Ecto neural progenitor cell (in vitro differentiated cells): Measurements from ENCODE around the gene TASOR2.

Source experiments
- DNase-seq: peaks from one replicate; pipeline ENCODE4 v3.0.0-alpha.2; 2018; ENCODE audit warnings: low spot score

TASOR2 gene

GRCh38 chr10:5684318-5684970 lies at the start of gene TASOR2:
Gene TASOR2 (plus strand): TSS chr10:5684838. CDS start chr10:5720643, 35,805 bp downstream.
- DNase-seq, result peak; percentile 98

- DNase-seq, result no peak
Measured at GRCh38 chr10:5634918-5635317, 49.7 kb upstream of the TASOR2 start.

- no peak for DNase-seq
Measured at GRCh38 chr10:5638494-5638893, 46.1 kb upstream of the TASOR2 start.

GRCh38 chr10:5639066-5639465 lies 45.6 kb upstream of the TASOR2 start:
- DNase-seq, result no peak

GRCh38 chr10:5640036-5640435 lies 44.6 kb upstream of the TASOR2 start:
- no peak for DNase-seq

DNA sequence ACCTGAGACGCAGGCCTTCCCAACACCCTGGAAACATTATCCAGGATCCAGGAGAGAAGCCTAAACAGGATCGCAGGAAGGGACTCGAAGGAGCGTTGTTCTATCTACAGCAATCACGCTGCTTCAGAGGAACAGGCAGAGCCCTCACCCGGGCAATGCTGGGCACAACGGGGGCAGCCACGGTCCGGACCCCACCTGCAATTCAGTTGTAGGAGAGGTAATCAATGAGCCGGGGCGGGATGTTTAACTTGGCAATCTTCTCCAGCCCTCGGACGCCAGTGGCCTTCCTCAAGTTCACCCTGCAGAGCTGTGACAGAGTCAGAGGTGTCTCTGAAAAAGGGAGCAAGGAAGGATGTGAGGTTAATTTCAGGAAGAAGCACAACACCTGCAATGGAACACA lies 44.1 kb upstream of the TASOR2 start:
- no peak for DNase-seq

DNA sequence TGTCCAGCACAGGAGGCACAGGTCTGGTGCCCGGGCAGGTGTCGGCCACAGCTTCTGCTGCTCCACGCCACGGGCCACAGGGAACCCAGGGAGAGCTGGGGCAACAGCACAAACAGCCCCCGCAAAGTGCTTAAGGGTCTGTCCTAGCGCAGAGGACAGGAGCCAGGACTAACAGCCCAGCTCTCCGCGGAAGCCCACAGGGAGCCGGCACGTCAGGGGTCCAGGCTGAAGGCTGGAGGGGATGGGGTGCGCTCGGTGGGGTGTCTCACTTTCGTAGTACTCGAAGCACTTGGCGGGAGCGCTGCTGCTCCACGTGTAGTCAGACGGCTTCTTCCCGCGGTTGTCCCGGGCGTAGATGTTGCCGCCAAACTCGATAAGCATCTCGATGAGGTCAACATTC lies 43.1 kb upstream of the TASOR2 start:
- DNase-seq, result no peak

- DNase-seq, result no peak
Measured at GRCh38 chr10:5643346-5644067, 41.1 kb upstream of the TASOR2 start.

DNA sequence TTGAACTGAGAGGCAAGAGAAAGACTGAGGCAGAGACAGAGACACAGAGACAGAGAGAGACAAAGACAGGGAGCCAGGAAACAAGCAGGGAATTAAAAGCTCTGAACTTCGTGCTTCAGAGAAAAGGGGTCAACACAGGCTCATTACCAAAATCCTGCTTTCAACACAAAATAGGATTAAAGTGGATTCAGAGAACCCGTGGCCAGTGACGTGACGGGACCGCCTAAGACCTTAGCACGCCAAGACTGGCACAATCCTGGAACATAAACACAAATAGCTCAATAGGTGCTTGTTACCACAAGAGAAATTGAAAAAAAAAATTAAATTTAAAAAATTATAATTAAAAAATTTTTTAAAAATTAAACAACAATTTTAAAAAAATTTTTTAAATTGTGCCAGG lies 39.7 kb upstream of the TASOR2 start:
- DNase-seq, result no peak

DNA sequence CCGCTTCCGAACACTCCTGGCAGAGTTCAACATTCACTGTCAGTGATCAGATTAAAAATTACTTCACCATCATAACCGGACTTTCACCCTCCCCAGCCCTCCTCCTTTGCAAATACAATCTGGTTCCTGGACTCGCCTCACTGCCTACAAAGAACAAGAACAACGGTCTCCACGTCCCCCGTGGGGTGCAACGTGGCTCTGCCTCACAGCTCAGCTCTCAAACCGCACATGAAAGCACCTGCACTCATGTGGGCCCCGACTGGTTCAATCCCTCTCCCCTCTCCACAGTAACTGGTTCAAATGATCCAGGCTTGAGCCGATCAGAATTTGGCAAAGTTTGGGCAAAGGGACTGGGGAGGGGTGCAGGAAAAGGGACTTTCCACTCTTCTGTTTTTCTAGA lies 39.3 kb upstream of the TASOR2 start:
- no peak for DNase-seq

GRCh38 chr10:5645944-5646617 lies 38.6 kb upstream of the TASOR2 start:
- DNase-seq, result no peak

GRCh38 chr10:5647507-5648240 lies 37.0 kb upstream of the TASOR2 start:
- no peak for DNase-seq

- no peak for DNase-seq
Measured at GRCh38 chr10:5648494-5649457, 35.9 kb upstream of the TASOR2 start.

- no peak for DNase-seq
Measured at GRCh38 chr10:5649746-5650145, 34.9 kb upstream of the TASOR2 start.

DNA sequence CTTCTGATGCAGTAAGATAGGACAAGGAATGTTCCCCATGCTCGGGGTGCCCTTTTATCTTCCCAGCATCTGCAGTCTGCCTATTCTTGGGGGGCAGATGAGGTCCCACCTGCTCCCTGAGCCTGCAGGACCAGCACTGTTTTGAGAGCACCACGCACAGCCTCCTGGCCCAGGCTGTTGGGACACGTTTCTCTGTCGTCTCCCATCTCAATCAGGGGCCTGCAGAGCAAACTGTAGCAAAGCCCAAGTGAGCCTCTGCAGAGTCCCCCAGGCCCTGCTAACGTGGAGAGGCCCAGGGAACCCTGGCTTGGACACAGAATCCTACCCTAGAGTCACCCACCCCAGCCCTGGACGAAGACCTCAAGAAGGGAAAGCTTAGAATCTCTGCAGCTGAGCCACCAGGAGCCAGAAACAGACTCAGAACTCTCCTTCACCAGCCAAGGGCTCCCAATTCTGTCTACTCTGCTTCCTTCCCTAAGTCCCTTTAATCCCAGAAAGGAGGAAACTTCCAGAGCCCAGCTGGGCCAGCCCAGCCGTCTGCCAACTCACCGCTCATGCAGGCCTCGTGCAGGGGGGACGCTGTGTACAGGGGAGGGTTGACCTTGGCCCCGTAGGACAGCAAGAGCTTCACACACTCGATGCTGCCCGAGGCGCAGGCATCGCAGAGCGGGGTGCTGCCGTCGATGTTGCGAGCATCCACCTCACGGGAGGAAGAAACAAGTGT lies 33.8 kb upstream of the TASOR2 start:
- no peak for DNase-seq

- DNase-seq, result no peak
Measured at GRCh38 chr10:5651388-5651764, 33.3 kb upstream of the TASOR2 start.

- DNase-seq, result no peak
Measured at GRCh38 chr10:5652746-5653145, 31.9 kb upstream of the TASOR2 start.

- DNase-seq, result no peak
Measured at GRCh38 chr10:5654218-5654755, 30.4 kb upstream of the TASOR2 start.

GRCh38 chr10:5655121-5655520 lies 29.5 kb upstream of the TASOR2 start:
- no peak for DNase-seq
